ENCODE measurements around the gene FAM209B.

- TF ChIP-seq CTCF (IDR thresholded peaks at IDR 0.05) (no peak), POLR2A (IDR thresholded peaks at IDR 0.05) (no peak)
These were observed 48.7 kb downstream of the FAM209B start for GRCh38 chr20:56581701-56582100.

All from body of pancreas (tissue), 4 donors.